HG02610 (cell line): ENCODE data around the gene PCSK7.
"Not testable (repeated sequence)": the region's sequence is repeated elsewhere in the genome, so short reads cannot be mapped to it uniquely, and the experiment has no call there.

Source experiments
- ATAC-seq: cut with Tn5 transposase; IDR thresholded peaks from one replicate; pipeline ENCODE4 v1.9.1; 2021; ENCODE audit warnings: mild to moderate bottlenecking, moderate library complexity; ENCODE audit not compliant: unreplicated experiment

The PCSK7 gene

GRCh38 chr11:117218133-117218915, 13.5 kb downstream of the PCSK7 start:
- ATAC-seq: no peak

- no peak for ATAC-seq
These were observed 14.5 kb downstream of the PCSK7 start for GRCh38 chr11:117217141-117218084.

DNA sequence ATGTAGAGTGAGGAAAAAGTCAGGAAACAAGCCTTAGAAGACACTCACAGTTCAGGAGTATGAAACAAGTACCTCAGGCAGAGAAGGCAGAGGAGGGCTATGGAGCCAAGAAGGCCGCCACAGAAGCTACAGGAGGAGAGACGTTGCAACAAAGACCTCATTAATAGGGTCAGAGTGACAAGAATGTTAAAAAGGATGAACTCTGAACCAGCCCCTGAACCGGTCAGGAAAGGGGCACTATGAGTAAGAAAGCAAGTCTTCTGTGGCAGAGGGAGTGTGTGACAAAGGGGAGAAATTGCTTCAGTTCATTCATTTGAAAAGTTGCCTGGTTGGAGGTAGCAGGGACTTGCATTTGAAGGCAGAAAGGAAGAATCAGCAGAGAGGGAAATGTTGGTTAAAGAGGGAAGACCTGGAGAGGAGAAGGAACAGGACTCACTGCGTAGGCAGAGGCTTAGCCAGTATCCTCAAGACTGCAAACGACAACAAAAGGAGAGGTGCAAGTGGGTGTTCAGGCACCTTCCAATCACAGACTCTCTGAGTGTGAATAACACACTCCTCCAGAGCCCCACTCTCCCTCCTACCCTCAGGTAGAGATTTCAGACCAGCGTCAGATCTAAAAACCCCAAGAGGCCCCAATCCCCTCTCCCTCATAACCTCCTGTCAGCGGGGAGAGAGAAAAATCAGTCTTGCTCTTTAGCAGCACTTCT, 17.3 kb downstream of the PCSK7 start:
- ATAC-seq: no peak

DNA sequence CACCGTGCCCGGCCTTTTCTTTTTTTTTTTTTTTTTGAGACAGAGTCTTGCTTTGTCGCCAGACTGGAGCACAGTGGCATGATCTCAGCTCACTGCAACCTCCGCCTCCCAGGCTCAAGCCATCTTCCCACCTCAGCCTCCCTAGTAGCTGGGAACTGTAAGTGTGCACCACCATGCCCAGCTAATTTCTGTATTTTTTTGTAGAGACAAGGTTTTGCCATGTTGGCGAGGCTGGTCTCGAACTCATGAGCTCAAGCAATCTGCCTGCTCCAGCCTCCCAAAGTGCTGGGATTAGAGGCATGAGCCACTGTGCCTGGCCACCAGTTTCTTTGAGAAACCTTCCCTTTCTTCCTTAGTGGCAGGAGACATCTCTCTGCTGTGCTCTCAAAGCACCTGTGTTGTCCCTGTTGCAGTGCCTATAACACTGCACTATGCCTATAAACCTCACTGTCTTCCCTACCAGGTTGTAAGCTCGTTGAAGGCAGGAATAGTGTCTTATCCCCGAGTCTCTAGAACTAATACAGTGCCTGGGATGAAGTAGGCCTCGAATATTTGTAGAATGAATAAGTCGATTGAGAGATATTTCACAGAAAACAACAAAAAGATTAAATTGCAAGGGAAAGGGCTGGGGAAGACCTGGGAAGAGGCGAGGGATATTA, 19.0 kb downstream of the PCSK7 start:
- no peak for ATAC-seq

- ATAC-seq: no peak
These were observed 21.3 kb downstream of the PCSK7 start for GRCh38 chr11:117210620-117211019.

DNA sequence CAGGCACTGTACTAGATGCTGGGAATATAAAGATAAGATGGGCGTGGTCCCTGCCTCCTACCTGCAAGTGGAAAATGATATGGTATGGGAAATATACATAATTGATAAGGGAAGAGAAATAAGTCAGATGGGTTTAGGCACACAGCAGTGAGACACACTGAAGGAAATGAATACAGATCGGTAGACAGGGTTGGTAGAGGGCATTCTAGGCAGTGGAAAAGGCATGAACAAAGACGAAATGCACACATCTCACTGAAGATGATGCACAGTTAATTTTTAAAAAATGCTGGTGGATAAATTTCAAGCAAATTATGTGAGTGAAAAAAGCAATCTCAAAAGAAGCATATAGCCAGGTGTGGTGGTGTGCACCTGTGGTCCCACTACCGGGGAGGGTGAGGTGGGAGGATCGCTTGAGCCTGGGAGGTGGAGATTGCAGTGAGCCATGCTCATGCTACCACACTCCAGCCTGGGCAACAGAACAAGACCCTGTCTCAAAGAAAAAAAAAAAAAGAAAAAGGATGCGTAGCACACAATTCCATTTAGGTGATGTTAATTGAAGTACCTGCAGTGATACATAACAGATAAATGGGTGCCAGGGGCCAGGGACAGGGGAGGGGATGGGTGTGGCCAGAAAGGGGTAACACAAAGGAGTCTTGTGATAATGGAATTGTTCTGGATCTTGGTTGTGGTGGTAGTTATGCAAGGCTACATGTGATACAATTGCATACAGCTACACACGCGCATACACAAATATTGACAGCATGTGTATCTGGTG, 22.3 kb downstream of the PCSK7 start:
- not testable (repeated sequence) for ATAC-seq

DNA sequence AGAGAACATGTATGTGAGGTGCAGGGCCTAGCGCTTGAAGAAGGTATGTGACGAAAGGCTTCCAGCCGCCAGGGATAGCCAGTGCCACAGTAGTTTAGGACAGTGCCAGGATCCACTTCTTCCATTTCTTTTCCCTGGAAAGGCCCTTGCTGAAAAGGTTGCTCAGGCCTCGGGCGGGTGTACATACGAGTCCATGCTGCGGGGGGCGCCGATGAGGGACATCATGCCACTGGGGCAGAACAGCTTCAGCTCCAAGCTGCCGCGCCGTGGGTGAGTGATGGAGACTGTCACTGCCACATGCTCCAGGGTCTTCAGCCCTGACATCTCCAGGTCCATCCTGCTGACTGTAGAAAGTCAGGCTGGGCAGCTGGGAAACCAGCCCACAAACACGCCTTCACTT, 23.2 kb downstream of the PCSK7 start:
- ATAC-seq: not testable (repeated sequence)

DNA sequence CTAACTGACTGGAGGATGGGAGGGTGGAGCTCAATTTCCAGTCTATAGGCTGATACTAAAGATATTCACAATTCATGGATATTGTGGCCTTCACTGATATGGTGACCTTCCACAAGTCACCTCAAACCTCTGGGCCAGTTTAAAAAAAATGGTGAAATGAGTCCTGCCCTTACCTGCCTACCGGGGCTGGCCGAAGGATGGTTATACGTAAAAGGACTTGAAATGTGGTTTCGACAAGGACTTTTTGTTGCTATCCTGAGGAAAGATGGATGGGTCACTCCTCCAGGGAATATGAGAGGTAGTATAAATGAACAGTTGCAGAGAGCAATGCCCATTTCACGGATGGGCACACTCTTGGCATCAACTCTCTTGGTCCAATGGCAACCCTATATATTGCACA, 24.4 kb downstream of the PCSK7 start:
- not testable (repeated sequence) for ATAC-seq

GRCh38 chr11:117206859-117207258, 25.0 kb downstream of the PCSK7 start:
- not testable (repeated sequence) for ATAC-seq

DNA sequence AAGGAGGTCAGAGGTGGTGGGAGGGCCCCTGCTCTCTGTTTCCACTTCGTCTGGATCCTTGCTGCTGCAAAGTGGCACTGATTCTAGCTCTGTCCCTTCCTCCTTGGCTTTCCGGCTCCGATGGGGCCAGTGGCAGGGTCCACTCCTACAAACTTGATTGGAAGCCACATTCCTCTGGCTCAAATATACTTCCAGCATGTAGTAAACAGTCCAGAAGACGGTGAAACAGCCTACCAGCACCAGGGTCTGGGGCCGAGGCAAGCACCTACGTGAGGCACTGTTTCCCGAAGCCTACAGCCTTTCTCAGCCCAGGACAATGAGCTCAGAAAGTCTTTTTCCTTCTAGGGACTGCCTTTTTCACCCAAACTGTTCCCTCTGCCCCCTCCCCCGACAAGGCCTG, 25.8 kb downstream of the PCSK7 start:
- ATAC-seq: not testable (repeated sequence)

DNA sequence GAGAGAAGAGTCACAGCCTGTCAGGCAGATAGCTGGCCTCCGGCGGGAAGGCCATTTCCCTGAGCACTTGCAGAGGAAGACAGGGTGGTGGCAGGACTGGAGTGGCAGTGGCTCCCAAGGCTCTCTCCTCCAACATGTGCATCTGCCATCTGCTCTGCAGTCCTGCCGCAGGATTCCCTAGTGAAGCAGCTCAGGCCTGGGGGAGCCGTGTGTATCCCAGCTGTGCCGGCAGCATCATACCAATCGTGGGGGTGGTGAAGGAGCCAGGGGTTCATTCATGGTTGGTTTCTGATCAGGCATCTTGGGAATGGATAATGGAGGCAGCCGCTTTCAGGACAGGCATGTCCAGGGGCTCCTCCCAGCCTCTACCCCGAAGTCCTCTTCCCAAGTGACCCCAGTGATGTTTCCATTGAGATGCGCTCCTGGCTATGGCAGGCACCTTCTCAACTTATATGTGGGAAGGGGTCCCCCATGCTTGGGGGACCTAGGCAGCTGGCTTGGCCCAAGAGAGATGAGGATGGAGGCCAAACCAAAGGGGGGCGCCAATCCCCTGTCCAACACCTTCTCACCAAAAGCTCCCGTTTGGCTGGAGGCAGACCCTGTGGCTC, 26.6 kb downstream of the PCSK7 start:
- no peak for ATAC-seq

DNA sequence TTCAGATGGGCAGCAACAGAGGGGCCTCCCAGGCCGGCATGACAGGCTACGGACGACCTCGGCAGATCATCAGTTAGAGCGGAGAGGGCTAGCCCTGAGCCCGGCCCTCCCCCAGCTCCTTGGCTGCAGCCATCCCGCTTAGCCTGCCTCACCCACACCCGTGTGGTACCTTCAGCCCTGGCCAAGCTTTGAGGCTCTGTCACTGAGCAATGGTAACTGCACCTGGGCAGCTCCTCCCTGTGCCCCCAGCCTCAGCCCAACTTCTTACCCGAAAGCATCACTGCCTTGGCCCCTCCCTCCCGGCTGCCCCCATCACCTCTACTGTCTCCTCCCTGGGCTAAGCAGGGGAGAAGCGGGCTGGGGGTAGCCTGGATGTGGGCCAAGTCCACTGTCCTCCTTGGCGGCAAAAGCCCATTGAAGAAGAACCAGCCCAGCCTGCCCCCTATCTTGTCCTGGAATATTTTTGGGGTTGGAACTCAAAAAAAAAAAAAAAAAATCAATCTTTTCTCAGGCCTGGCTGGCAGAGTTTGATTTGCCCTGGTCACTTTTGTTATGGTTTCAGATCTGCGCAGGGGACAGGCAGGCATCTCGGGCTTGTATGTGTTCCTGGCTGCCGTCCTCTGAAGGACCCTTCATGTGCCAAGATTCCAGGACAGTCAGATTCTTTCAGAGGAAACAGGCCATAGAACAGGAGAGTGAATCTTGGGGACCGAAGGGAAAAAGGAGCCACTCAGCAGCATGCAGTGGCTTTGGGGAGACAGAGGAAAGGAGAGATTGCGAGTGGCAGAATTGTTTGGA, 27.4 kb downstream of the PCSK7 start:
- no peak for ATAC-seq

DNA sequence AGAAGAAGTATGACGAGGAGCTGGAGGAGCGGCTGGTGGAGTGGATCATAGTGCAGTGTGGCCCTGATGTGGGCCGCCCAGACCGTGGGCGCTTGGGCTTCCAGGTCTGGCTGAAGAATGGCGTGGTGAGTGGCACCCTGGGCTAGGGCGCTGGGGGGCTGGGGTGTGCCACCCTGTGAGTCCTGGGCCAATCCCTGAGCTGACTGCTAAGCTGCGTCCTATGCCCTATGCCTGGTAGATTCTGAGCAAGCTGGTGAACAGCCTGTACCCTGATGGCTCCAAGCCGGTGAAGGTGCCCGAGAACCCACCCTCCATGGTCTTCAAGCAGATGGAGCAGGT, 28.8 kb downstream of the PCSK7 start:
- ATAC-seq: no peak

DNA sequence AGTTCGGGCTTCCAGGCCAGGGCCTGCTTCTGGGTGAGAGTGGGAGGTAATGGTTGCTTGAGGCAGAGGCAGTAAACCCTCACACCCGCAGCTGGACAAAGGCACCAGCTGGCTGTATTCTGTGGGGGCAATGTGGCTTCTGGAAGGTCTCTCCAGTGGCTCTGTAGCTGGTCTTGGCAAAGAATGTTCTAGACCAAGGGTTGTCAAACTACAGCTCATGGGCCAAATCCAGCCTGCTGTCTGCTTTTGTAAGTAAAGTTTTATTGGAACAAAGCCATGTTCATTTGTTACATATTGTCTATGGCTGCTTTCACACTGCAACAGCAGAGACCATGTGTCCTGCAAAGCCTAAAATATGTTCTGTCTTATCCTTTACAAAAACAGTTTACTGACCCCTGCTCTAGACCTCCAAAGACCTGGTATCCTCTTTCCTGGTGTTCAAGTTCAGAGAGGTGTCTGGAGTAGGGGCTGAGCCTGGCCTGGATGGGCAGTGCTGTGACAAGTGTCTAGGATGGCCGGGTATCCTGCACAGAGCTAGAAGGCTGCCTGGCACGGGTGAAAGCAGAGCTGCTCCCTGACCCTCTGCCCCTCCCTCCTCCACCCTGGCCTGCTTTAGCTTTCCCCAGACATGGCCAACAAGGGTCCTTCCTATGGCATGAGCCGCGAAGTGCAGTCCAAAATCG, 29.3 kb downstream of the PCSK7 start:
- no peak for ATAC-seq

GRCh38 chr11:117201658-117202305, 30.1 kb downstream of the PCSK7 start:
- ATAC-seq: no peak

DNA sequence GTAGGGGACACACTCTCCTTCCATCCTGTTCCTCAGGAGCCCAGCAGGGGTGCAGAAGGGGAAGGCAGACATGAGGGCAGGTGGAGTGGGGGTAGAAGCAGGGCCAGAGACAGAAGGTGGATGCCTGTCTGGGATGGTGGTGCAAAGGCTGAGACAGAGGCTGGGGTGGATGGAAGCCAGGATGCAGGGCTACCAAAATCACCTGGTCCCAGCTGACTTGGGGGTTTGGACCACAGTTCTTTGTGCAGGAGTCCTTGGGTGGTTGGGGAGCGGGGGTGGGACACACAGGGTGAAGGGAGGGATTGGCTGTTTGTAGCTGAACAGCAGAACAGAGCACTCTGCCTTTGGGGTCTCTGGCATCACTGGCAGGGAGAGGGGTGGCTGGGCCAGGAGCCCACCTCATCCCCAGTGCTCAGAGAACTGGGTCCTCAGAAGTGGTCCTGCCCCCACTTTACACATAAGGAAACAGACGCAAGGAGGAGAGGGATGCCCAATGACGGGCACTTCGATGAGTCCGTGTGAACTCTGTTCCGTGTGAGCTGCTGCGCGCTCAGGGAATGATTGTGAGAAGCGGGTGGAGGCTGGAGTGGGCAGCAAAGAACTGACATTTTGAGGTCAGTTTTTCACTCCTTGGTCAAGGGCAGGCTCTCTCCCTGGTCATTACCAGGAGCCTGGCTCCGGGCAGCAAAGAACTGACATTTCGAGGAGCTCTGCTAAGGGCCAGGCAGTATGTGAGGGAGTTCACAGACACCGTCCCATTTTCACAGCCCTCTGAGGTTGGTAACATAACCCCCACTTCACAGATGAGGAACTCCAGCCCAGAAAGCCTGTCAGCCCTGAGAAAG, 30.8 kb downstream of the PCSK7 start:
- ATAC-seq: no peak
